HCEC 1CT (cell line): Measurements from ENCODE around the gene SGCE.

Experiments
- DNase-seq: peaks from one replicate; pipeline ENCODE4 v3.0.0-alpha.2; 2017

The SGCE gene

GRCh38 chr7:94620703-94621118 is 35.2 kb downstream of the SGCE start:
- peak; percentile 96 for DNase-seq

- DNase-seq = no peak
Measured at GRCh38 chr7:94618126-94618525, 37.8 kb downstream of the SGCE start.

GRCh38 chr7:94616855-94617254 is 39.1 kb downstream of the SGCE start:
- no peak for DNase-seq

GRCh38 chr7:94615666-94616065 is 40.3 kb downstream of the SGCE start:
- no peak for DNase-seq

GRCh38 chr7:94612661-94613060 is 43.3 kb downstream of the SGCE start:
- DNase-seq = no peak

GRCh38 chr7:94612253-94612652 is 43.7 kb downstream of the SGCE start:
- no peak for DNase-seq

- DNase-seq = no peak
Measured at GRCh38 chr7:94609561-94609960, 46.4 kb downstream of the SGCE start.

GRCh38 chr7:94605031-94605430 is 50.9 kb downstream of the SGCE start:
- no peak for DNase-seq

GRCh38 chr7:94602181-94602580 is 53.8 kb downstream of the SGCE start:
- peak; percentile 15 for DNase-seq

GRCh38 chr7:94600267-94600666 is 55.7 kb downstream of the SGCE start:
- DNase-seq = no peak

GRCh38 chr7:94595717-94596116 is 60.2 kb downstream of the SGCE start:
- no peak for DNase-seq

- no peak for DNase-seq
Measured at GRCh38 chr7:94594882-94595281, 61.1 kb downstream of the SGCE start.

- no peak for DNase-seq
Measured at GRCh38 chr7:94591176-94591575, 64.8 kb downstream of the SGCE start.

GRCh38 chr7:94590526-94591162 is 65.3 kb downstream of the SGCE start:
- DNase-seq = no peak

- no peak for DNase-seq
Measured at GRCh38 chr7:94588075-94588474, 67.9 kb downstream of the SGCE start.

- no peak for DNase-seq
Measured at GRCh38 chr7:94584113-94584512, 71.8 kb downstream of the SGCE start.

- DNase-seq = peak; percentile 63
Measured at GRCh38 chr7:94580601-94581000, 75.3 kb downstream of the SGCE start.

- no peak for DNase-seq
Measured at GRCh38 chr7:94579470-94579869, 76.5 kb downstream of the SGCE start.

GRCh38 chr7:94578614-94579013 is 77.3 kb downstream of the SGCE start:
- peak; percentile 9 for DNase-seq

GRCh38 chr7:94577357-94577756 is 78.6 kb downstream of the SGCE start:
- DNase-seq = no peak

- DNase-seq = no peak
Measured at GRCh38 chr7:94576316-94576715, 79.6 kb downstream of the SGCE start.

- DNase-seq = no peak
Measured at GRCh38 chr7:94575646-94576045, 80.3 kb downstream of the SGCE start.

- DNase-seq = no peak
Measured at GRCh38 chr7:94571816-94572215, 84.1 kb downstream of the SGCE start.

GRCh38 chr7:94567396-94567795 is 88.5 kb downstream of the SGCE start:
- no peak for DNase-seq

GRCh38 chr7:94565247-94565894 is 90.6 kb downstream of the SGCE start:
- DNase-seq = no peak
